Glomerular endothelial cell (primary cell): ENCODE results near the gene HSF5. TPM values are rescaled to one million over a fixed set of nuclear protein-coding genes. Genes with fewer than 3 reads are reported as not detected.
"Not testable (repeated sequence)": the region's sequence is repeated elsewhere in the genome, so short reads cannot be mapped to it uniquely, and the experiment has no call there.

Experiments
- DNase-seq: peaks from one replicate; pipeline ENCODE4 v3.0.0-alpha.2; 2011; ENCODE audit warnings: low read depth, low spot score; ENCODE audit errors: extremely low read depth
- total RNA-seq: library from RNA; depleted of rRNA; stranded (reverse); fragments of >200 nt; gene quantifications from 2 replicates; pipeline ENCODE4 v1.2.3, GENCODE V29; 2015

The HSF5 gene
- total RNA-seq, 1 donor from 2014 or later, result not detected

DNA sequence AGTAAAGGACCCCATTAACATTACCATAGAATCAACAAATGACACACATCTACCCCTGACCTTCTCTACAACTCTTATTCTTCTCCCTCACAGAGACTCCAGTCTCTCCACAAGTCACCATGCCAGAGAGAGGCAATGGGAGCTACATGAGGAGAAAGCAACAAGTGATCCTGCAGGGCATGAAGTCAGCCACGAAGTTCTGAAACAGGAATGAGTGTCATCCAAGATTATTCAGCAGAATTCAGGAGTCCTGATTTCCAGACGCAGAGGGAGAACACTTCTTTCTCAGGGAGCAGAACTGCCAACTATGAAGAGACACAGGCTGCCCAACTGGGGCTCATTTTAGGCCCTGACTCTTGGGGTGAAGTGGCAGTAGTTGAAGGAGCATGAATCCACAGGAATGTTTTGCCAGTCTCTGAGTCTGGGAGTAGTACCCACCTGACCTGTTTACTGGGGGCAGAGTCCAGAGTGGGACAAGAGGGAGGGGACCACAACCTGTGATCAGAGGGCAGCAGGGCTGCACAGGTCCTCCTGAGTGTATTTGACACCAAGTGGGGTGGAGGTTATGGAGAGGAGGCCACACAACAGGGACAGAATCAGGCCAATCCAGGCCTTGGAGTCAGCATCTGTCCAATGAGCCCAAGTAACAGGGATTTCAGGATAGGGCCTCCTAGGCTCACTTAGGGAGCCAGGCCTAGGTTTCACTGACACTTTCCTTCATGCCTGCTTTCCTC, 28.6 kb upstream of the HSF5 start:
- no peak for DNase-seq

DNA sequence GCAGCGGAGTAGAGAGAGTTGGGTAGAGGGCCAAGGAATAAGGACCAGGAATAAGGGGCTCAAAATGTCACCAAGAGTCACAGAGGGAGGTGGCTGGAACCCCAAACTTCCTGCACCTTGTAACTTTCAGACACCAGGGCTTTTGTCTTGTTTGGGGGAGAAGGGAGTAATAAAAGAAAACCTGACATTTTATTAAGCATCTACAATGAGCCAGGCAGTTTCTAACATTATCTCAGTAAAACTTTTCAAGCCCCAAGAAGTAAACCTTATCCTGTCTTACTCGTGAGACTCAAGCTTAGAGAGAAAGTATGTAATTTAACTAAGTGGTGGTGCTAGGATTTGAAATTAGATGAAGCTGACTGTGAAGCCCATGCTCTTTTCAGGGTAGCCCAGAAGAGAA, 27.1 kb upstream of the HSF5 start:
- DNase-seq, result no peak

DNA sequence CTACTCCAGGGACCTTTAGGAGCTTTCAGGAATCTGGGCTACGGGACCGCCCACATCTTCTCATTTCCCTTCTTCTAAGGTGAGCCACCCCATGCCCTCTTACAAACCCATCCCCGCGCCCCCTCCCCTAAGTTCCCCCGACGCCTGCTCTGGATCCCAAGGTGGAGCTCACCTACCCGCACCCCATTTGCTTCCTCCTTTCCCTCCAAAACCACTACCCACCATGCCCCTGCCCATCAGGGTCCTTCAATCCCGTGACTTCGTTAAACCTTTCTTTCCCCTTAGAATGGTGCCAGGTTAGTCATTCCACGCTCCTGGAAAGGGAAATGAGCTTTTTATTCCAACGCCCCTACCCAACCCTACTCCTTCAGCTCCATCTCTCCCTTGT, 26.6 kb upstream of the HSF5 start:
- DNase-seq, result no peak

DNA sequence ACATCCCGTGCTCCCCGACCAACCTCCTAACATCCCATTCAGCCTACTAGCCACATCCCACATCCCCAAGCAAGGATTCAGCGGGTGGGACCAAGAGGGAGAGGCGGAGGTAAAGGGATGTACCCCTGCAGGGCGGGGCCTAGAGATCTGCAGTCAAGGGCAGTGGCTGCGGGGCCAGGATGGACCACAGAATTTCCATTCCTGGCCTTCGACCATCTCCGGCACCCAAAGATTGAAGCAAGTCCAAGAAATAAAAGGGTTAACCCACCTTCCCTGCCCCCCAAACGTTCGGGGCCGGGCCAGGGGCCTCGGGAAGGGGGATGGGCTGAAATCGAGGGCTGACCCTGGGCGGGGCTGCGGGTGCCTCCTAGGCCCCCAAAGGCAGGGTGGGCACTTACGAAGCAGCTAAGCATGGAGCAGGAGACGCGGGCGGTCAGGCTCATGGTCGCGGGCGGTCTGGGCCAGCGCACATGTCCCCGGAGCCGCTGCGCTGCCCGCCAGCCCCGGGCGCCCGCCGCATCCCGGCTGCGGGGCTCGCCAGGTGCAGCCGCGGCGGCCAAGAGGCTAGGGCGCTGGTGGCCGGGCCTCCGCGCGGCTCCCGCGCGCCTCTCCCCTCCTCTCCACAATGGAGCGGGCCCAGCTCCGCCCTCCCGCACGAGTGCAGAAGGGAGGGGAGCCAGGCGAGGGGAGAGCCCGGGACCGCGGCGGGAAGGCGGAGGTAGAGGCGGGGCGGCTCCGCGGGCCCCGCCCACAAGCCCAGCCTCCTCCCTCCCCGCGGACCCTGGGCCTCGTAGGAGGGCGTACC, 26.0 kb upstream of the HSF5 start, which contains the start of gene MTMR4:
TSS of gene MTMR4 (minus strand) at position 674 of the 805 bp plus-strand sequence. CDS start at position 443, 231 bp downstream.
- no peak for DNase-seq

DNA sequence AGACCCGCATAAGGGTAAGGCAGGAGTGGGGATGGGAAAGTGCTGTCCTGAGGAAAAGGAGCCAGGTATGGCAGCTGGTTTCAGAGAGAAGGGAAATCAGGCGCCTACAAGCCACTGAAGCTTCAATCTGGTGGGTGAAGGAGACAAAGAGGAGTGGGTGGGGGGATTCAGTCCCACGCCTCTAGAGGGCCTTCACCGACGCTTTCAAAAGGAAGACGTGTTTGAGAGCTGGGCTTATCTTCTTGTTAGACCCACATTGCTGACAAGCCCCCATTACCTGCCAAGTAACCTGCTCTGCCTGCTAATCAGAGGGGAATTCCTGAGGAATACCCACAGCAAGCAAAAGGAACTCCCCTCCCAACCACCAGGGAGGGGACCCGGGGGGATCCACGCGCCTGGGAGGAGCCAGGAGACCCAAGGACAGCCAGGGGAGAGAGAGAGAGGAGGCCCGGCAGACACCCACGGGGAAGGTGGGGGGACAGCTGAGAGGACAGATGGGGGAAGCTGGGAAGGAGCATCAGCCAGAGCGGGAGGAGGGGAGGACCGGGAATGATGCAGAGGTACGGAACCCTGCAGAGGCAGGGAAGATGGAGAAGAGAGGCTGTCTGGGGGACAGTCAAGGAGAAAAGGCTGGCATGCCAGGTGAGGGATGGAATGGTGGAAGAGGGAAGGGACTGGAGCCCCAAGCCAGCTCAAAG, 25.2 kb upstream of the HSF5 start:
- DNase-seq, result no peak

DNA sequence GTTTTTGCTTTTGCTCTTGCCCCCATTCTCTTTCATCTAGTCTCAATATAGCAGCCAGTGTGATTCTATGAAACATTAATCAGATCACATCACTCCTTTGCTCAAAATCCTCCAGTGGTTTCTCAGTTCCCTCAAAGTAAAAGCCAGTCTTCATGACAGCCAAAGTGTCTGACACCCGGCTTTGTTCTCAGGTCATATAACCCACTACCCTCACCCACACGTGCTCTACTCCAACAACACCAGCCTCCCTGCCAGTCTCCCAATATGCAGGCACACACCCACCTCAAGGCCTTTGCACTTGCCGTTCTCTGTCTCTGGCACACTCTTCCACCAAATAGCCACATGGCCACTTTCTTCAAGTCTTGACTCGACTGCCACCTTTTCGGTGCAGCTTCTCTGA, 21.9 kb upstream of the HSF5 start:
- DNase-seq, result no peak

DNA sequence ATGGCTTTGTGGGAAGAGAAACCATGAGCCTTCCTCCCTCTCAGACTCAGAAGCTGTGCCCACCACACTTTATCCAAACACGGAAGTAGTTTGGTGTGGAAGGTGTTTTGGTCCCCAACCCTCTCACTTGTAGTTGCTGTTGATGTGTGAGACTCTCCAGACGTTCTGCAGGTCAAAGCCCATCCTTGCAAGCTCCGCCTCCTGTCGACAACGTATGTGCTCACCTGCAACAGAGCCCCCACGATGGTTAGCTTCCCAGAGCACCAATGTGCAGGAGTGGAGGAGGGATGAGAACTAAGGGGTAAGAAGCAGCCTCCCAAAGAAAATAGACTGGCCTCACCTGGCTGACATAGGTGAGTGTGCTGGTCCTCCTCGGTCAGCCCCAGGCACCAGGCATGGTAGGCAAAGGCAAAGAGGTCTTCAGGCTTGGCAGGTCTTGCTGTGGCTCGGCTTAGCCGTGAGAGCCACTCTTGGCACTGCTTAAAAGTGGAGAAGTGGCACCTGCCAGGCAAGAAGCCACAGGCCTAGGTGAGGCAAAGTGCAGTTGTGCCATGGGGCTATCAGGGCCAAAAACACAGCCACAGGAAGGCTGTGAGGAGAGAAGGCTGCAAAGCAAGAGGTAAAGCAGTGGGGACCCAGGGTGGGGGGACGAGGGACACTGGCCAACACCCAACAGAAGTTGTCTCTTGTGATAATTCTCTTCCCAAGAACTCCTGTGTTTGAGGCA, 20.3 kb upstream of the HSF5 start:
- no peak for DNase-seq

DNA sequence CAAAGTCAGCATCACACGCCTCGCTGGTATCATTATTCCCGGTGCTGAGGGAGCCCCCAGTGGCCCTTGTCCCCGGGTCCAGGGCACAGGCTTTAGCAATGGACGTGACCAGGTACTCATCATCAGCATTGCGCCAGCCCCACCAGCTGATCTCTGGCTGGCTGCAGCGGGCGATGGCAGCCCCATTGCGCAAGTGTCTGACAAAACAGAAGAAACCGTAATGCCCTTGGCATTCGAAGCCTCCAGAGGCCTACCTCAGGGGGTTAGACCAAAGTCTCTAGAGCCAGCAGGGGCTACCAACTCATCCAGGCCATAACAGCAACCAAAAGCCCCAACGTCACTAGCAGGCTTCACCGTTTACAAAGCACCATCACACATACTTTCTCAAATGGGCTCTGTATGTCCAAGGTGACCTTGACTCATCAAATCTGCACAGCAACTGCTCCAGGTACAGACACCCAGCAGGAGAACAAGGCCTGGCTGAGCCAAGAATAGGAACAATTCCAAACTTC, 19.0 kb upstream of the HSF5 start:
- DNase-seq, result no peak

DNA sequence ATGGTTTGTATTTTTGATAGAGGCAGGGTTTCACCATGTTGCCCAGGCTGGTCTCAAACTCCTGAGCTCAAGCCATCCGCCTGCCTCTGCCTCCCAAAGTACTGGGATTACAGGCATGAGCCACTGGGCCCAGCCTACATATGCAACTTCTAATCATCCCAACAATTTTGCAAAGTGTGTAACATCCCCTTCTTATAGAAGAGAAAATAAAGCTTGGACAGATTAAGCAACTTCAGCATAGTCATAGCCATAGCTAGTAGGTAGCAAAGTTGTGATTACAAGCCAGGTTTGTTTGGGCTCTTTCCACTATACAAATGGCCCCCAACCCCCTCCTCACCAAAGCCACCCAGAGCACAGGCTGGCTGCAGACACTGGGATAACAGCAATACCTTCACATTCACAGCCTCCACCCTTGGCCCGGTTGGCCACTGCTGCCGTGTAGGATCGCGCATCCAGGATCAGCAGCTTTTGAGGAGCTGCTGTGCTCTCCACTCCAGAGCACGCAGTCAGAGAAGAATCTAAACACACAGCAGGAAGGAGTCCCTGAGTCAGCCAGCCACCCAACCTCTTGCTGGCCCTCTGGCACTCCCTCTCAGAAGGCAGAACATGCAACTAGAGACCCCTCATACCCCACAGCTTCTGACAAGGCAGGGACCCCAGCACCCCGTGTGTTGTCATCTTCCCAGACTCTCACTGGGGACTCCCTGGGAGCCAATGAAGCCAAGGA, 18.3 kb upstream of the HSF5 start:
- DNase-seq, result no peak

DNA sequence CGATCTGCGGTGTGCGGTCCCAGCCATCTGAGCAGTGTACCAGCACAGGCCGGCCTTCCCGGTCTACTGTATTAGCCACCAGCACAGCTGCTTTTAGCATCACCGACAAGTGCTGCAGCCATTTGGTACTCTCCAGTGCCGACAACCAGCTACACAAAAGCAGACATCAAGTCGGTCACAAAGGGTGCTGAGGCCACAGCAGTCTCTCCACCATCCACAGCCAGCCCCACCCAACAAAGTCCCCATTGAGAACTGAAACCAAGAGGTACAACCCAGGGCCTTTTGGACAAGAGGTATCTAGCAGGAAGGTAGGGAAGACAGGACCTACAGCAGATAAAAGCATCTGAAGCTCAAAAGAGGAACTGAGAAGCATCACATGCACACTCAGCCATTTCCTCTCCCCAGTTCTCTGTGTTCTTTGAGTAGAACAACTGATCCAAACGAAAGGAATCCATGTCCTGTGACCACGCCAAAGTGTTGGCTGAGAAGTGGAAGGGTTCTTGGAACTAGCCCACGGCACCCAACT, 16.7 kb upstream of the HSF5 start:
- no peak for DNase-seq

DNA sequence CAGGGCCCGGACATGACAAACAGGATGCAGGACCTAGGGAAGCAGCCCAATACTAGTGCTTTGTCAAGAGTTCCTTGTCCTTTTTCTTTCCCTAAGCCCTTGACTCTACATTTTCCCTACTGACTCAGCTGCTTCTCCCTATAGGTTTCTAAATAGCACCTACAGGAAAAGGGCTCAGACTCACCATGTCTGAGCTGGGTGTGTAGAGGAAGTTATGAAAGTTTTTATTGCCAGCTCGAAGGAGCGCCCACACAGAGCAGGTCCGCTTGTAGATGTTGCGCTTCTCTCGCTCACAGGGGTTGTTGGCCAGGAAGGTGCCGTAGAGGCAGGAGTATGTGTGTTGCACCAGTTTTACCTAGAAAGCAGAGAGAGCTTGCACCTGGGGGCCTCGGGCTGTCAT, 15.7 kb upstream of the HSF5 start:
- DNase-seq, result no peak

DNA sequence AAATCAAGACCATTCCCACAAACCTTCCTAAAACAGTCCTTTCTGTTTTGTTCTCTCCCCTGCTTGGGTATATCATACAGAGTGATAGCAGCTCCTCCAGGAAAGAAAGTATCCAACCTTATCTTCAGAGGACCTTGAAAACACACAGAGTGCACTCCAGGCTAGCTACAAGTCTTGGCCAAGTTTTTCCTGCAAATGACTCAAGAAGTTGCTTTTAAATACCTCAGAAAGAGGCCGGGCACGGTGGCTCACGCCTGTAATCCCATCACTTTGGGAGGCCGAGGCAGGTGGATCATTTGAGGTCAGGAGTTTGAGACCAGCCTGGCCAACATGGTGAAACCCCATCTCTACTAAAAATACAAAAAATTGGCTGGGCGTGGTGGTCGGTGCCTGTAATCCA, 14.9 kb upstream of the HSF5 start:
- DNase-seq, result not testable (repeated sequence)

DNA sequence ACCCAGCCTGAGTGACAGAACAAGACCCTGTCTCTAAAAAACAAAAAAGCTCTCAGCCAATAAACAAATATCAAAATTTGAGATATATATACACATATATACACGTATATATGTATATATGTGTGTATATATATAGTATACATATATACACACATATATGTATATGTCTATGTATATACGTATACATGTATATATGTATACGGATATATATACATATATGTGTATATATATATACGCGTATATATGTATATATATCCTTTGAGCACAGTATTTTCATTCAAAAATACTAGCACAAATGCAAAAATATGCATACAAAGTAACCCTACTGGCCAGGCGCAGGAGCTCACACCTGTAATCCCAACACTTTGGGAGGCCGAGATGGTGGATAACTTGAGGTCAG, 13.2 kb upstream of the HSF5 start:
- no peak for DNase-seq

DNA sequence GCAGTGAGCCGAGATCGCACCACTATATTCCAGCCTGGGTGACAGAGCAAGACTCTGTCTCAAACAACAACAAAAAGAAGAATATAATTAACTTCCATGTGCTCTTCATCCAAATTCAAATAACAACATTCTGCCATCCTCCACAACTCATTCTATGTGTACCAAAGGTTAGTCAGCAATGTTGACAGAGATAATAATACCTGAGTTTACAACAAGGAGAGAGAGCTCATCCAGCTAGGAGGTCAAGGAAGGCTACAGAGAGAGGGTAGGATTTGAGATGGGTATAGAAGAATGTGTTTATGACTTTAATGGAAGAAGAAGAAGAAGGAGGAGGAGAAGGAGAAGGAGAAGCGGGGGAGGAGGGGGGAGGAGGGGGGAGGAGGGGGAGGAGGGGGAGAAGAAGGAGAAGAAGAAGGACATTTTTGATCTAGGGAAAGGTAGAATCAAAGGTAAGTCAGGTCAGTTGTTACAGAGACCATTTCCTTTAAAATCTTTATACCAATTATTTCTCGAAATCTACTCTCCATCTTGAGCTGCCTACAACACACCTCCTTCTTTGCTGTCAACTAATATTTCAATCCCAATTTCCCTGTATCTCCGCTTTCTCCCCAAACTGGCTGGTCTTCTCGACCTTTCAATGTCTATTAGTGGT, 10.1 kb upstream of the HSF5 start:
- no peak for DNase-seq

DNA sequence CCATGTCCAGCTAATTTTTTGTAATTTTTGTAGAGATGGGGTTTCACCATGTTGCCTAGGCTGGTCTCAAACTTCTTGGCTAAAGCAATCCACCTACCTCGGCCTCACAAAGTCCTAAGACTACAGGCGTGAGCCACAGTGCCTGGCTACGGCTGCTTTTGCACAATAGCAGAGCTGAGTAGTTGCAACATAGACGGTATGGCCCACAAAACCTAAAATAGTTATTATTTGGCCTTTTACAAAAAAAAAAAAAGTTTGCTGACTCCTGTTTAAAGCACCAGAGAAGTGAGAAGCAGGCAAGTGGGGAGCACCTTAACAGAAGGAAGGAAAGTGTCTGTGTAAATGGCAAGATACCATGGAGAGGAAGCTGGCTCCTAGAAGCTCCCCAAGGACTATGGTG, 5.3 kb upstream of the HSF5 start:
- DNase-seq, result no peak

DNA sequence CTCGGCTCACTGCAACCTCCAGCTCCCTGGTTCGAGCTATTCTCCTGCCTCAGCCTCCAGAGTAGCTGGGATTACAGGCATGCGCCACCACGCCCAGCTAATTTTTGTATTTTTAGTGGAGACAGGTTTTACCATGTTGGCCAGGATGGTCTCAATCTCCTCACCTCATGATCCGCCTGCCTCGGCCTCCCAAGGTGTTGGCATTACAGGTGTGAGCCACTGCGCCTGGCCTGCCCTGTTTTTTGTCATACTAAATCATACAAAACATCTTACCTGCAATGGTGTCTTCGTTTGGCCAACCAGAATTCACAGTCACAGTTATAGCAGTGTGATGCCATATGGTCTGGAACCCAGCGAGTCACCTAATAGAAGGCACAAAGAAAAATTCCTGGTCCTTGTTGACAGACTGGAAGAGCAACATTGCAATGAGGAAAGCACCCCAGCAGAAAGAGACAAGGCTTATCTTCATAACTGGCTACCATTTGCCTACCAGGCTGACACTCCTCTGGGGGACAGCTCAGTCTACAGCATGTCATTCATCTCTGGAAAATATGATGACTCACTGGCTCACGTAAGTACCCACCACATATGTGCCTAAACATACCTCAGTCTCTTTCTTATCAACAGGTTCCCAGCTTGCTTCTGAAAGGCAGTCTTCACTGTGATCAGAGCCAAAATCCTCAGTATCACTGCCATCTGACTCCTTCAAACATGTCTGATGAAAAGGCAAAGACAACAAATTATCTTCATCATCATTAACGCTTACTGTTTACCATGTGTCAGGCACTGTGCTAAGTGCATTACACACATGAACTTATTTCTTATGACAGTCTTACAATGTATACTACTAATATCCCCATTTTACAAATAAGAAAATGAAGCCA, 4.3 kb upstream of the HSF5 start:
- DNase-seq, result no peak

DNA sequence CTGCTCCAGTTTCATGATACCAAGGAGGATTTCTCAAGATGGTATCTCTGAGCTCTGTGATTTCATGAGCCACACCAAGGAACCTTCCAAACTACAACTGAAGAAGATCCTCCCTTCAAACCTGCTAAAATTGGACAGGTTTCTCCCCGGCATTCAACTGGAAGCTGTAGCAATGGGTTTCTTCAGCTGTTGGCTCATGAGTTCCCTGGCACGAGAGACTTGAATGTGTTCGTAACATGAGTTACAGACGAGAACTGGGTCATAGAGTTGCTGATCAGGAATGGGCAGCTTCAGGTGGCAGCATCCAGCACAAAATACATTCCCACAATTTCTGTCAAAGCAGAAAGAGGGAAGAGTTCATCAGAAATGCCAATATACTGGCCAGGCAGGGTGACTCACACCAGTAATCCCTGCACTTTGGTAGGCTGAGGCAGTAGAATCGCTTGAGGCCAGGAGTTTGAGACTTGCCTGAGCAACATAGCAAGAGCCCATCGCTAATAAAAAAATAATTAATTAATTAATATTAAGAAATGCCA, 3.4 kb upstream of the HSF5 start:
- DNase-seq, result no peak

DNA sequence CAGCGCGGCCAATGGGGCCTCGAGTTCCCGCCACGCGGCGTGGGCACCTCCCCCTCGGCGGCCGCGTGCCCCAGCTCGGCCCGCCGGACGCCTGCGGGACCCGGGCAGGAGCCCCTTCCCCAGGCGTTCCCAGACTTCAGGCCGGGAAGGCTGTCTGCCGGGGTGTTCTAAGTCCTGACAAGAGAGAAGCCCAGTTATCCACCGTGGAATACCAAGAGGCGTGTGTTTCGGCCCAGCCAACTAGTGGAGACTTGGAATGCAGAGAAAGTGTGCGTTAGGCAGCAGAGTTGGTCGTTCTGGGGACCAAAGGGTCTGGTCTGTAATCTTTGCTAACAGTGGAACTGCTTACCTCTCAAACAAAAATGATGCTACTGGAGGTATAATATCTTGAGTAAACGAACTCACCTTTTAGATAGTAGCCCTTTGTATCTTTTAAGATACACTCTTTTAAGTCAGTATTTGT, 251 bp upstream of the HSF5 start:
- no peak for DNase-seq
